ENCODE data around the gene SRI.
"Not testable (repeated sequence)": the region's sequence is repeated elsewhere in the genome, so short reads cannot be mapped to it uniquely, and the experiment has no call there.

The SRI gene

GRCh38 chr7:88219781-88220747 lies at the start of gene SRI:
TSS of gene SRI (minus strand) at chr7:88220038. CDS start at chr7:88220026, 12 bp downstream.
- H3K4me3 ChIP-seq (ENCODE audit: low read depth, low read length) = peak within 1 kb of the TSS; percentile 74
- TF ChIP-seq MYC (IDR thresholded peaks at IDR 0.05; ENCODE audit: low read depth, low read length) = no peak; the same call in 1 of the 2 replicates
- TF ChIP-seq MAX (IDR thresholded peaks at IDR 0.05; ENCODE audit: low read depth, low read length) = peak; percentile 4; the same call in 1 of the 2 replicates
- TF ChIP-seq CTCF (IDR thresholded peaks at IDR 0.05; ENCODE audit: low read depth, low read length) = peak; percentile 40
- TF ChIP-seq POLR2A (IDR thresholded peaks at IDR 0.05; ENCODE audit: extremely low read depth, insufficient read length) = peak; percentile 79
- peak; percentile 92 for DNase-seq (ENCODE audit: low read depth)

GRCh38 chr7:88269586-88269985 lies 49.7 kb upstream of the SRI start:
- TF ChIP-seq MAX (IDR thresholded peaks at IDR 0.05; ENCODE audit: low read depth, low read length) = no peak
- no peak for TF ChIP-seq POLR2A (IDR thresholded peaks at IDR 0.05; ENCODE audit: extremely low read depth, insufficient read length)
- TF ChIP-seq CTCF (IDR thresholded peaks at IDR 0.05; ENCODE audit: low read depth, low read length) = no peak
- TF ChIP-seq MYC (IDR thresholded peaks at IDR 0.05; ENCODE audit: low read depth, low read length) = no peak
- H3K4me3 ChIP-seq (ENCODE audit: low read depth, low read length) = no peak overlapping the region
- DNase-seq (ENCODE audit: low read depth) = no peak

- DNase-seq (ENCODE audit: low read depth) = peak; percentile 49
- TF ChIP-seq POLR2A (IDR thresholded peaks at IDR 0.05; ENCODE audit: extremely low read depth, insufficient read length) (no peak), MAX (IDR thresholded peaks at IDR 0.05; ENCODE audit: low read depth, low read length) (no peak), MYC (IDR thresholded peaks at IDR 0.05; ENCODE audit: low read depth, low read length) (no peak), CTCF (IDR thresholded peaks at IDR 0.05; ENCODE audit: low read depth, low read length) (no peak)
- H3K4me3 ChIP-seq (ENCODE audit: low read depth, low read length) = no peak overlapping the region
Measured at GRCh38 chr7:88268858-88269257, 49.0 kb upstream of the SRI start.

GRCh38 chr7:88268051-88268450 lies 48.2 kb upstream of the SRI start:
- H3K4me3 ChIP-seq (ENCODE audit: low read depth, low read length) = no peak overlapping the region
- no peak for DNase-seq (ENCODE audit: low read depth)
- no peak for TF ChIP-seq MYC (IDR thresholded peaks at IDR 0.05; ENCODE audit: low read depth, low read length)
- no peak for TF ChIP-seq CTCF (IDR thresholded peaks at IDR 0.05; ENCODE audit: low read depth, low read length)
- TF ChIP-seq POLR2A (IDR thresholded peaks at IDR 0.05; ENCODE audit: extremely low read depth, insufficient read length) = no peak
- no peak for TF ChIP-seq MAX (IDR thresholded peaks at IDR 0.05; ENCODE audit: low read depth, low read length)

GRCh38 chr7:88267421-88267820 lies 47.6 kb upstream of the SRI start:
- H3K4me3 ChIP-seq (ENCODE audit: low read depth, low read length) = no peak overlapping the region
- no peak for DNase-seq (ENCODE audit: low read depth)
- TF ChIP-seq CTCF (IDR thresholded peaks at IDR 0.05; ENCODE audit: low read depth, low read length) (no peak), MYC (IDR thresholded peaks at IDR 0.05; ENCODE audit: low read depth, low read length) (no peak), MAX (IDR thresholded peaks at IDR 0.05; ENCODE audit: low read depth, low read length) (no peak), POLR2A (IDR thresholded peaks at IDR 0.05; ENCODE audit: extremely low read depth, insufficient read length) (no peak)

GRCh38 chr7:88264987-88265386 lies 45.1 kb upstream of the SRI start:
- H3K4me3 ChIP-seq (ENCODE audit: low read depth, low read length) = not testable (repeated sequence)
- DNase-seq (ENCODE audit: low read depth) = peak; percentile 79
